ENCODE results near the gene SLC35E2B. TPM values are rescaled to one million over a fixed set of nuclear protein-coding genes. Genes with fewer than 3 reads are reported as not detected.
"Not testable (repeated sequence)": the region's sequence is repeated elsewhere in the genome, so short reads cannot be mapped to it uniquely, and the experiment has no call there.

Gene SLC35E2B
- total RNA-seq, 1 donor from 2014 or later, result 108 TPM

DNA sequence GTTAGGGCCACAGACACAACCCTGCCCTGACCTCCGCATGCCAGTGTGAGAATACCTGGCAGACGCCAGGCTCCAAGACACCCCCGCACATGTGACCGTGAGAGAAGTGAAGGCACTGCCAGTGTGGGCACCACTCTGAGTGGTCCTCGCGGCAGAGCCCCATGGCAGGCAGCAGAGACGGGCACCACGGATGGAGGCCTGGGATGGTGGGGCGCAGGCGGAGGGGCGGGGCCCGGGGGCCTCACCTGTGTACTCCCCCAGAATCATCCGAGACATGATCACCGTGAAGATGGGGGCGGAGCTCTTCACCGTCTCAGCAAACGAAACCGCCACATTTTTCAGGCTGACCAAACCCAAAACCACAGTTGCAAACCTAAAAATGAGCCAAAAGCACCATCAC is 17.4 kb downstream of the SLC35E2B start:
- not testable (repeated sequence) for DNase-seq (ENCODE audit: low spot score)

DNA sequence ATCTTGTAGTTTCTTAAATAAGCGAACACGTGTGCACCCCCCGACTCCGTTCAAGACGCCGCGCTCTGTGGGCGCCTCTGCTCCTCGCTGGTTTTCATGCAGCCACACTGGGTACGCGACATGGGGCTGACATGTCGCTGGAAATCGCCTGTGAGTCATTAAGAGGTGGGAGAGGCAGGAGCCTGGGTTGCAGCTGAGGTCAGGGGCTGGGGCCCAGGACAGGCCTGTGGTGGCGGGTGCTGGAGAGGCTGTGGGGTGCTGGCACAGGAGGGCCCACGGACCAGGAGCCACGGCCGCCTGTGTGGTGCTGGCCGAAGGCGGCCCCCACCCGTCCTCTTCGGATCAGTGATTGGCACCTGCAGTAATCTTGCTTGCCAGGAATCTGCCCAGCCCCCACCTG is 17.8 kb downstream of the SLC35E2B start:
- DNase-seq (ENCODE audit: low spot score), result not testable (repeated sequence)

DNA sequence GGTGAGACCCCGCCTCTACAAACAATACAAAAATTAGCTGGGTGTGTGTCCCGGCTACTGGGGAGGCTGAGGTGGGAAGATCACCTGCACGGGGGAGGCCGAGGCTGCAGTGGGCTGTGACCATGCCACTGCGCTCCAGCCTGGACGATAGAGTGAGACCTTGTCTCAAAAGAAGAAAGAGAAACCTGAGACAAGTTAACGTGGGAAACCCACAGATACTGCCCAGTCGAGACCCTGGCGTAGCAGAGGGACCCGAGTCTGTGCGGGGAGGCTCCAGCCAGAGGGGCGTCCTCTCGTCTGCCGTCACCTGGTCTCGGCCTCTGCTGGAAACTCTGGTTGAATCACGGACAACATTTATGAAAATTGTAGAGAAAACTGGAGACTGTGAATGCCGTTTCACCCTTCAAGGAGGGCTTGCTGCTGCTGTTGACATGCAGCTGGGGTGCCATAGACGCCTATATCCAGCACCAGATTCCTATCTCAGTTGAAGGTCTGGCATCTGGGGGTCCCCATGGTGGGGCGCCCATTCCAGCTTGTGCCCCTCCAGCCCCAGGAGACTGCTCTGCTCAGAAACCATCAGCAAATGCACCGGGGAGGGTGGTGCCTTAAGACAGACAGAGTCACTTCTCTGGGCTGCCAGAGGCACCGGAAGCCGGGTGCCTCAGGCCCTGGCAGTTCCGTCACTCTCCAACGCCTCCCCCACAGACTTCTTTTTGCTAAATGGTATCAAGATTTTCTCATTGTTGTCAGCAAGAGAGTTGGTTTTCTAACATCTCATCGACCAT is 20.2 kb downstream of the SLC35E2B start:
- DNase-seq (ENCODE audit: low spot score), result no peak

DNA sequence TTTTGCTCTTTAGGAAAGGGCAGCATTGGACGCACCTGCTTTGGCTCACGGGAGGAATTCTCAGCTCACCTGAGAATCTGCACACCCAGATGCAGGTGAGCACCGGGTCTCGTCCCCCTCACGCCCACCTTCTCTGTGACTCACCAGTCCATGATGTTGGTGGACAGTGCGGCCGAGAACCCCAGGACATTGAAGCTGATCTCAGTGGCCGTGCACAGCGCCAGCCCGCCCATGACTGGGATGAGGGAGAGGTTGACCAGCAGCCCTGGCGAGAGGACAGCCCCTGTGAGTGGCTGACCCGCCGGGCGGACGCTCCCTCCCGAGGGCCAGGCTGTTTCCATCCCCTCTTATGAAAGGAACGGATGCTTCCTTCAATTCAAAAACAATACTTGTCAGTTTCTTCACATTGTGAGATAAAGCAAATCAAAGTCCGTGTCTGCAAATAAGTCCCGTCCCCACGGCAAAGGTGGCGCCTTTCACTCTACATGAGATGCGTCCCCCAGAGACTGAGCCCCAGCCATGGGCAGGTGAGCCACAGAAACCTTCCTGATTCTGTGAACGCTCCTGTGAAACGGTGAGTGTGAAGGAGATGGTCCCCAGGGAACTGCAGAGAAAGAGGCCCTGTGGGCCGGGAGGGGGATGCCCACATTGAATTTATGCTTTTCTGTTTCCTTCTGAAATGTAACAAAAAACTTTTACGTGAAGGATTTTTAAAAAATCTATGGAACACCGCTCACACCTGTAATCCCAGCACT is 21.1 kb downstream of the SLC35E2B start:
- DNase-seq (ENCODE audit: low spot score), result no peak

DNA sequence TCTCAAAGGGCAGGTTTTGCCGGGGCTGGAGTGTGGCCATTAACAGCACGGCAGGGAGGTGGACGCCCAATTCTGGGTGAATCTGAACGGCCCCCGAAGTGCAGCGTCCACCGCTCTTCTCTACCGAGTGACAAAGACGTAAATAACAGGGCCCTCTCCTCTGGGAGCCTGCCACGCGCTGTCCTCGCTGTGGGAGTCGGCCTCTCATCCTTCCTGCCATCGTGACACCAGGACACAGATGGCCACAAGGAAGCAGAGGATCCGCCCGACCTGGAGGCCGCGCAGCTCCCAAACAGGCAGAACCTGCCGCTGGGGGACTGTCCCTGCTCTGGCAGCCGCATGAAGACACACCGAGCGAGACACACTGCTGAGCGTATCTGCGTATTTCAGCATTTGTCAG is 21.7 kb downstream of the SLC35E2B start:
- DNase-seq (ENCODE audit: low spot score), result no peak

DNA sequence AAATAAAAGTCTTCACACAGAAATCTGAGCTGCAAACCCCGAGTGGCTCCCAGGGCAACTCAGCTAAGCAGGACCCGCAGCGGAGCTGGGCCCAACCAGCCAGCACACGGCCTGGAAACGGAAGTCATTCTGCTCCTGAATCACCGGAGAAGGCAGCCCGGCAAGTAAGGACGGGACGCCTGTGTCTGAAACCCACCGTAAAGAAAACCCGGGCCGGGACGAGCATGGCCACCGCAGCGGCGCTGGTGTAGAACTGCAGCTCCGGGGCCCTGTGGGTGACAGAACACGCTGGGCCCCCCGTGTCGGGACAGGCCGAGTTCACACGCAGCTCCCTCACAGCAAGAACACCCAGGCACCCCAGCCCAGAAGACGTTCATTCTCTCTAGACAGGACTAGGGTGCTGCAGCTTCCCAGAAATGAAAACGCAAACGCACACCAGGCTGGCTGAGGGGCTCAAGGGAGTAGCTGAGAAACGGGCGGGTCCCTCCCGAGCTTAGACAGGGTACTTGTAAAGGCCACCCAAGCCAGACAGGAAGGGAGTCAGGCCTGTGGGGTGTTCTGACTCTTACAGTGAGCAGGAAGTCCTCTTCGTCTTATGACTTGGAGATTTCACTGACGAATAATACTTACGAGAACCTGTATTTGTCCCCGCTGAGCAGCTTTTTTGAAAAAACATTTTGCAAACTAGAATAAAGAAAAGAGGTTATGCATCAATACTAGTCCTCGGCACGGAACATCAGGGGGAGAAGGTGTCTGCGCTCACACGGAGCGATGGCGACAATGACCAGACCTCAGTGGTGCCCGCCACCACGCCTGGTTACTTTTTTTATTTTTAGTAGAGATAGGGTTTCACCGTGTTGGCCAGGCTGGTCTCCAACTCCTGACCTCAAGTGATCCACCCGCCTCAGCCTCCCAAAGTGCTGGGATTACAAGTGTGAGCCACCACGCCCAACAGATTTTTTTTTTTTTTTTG is 22.8 kb downstream of the SLC35E2B start:
- no peak for DNase-seq (ENCODE audit: low spot score)

DNA sequence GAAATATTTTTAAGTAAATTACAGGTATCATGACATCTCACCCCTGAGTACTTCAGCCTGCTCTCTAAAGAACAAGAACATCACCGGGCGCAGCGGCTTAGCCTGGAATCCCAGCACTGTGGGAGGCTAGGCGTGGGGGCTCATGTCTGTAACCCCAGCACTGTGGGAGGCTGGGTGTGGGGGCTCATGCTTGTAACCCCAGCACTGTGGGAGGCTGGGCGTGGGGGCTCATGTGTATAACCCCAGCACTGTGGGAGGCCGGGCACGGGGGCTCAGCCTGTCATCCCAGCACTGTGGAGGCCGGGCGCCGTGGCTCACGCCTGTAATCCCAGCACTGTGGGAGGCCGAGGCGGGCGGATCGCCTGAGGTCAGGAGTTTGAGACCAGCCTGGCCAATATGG is 26.1 kb downstream of the SLC35E2B start:
- no peak for DNase-seq (ENCODE audit: low spot score)

DNA sequence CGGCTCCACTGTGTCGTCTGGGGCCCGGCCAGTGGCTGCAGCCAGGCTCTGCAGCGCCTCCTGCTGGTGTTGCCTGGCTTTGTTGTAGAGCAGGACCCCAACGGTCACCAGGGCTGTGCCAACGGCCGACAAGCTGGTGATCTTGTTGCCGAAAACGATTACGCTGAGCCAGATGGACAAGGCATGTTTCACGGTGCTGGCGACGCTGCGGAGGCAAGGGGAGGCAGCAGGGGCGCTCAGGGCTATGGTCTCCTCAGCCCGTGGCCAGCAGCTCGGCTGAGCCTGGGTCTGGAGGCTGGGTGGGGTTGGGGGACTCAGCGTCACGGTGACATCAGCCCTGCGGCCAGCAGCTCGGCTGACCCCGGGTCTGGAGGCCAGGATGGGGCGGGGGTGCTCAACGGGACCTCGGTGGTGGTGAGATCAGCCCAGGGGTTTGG is 26.8 kb downstream of the SLC35E2B start:
- DNase-seq (ENCODE audit: low spot score), result no peak

DNA sequence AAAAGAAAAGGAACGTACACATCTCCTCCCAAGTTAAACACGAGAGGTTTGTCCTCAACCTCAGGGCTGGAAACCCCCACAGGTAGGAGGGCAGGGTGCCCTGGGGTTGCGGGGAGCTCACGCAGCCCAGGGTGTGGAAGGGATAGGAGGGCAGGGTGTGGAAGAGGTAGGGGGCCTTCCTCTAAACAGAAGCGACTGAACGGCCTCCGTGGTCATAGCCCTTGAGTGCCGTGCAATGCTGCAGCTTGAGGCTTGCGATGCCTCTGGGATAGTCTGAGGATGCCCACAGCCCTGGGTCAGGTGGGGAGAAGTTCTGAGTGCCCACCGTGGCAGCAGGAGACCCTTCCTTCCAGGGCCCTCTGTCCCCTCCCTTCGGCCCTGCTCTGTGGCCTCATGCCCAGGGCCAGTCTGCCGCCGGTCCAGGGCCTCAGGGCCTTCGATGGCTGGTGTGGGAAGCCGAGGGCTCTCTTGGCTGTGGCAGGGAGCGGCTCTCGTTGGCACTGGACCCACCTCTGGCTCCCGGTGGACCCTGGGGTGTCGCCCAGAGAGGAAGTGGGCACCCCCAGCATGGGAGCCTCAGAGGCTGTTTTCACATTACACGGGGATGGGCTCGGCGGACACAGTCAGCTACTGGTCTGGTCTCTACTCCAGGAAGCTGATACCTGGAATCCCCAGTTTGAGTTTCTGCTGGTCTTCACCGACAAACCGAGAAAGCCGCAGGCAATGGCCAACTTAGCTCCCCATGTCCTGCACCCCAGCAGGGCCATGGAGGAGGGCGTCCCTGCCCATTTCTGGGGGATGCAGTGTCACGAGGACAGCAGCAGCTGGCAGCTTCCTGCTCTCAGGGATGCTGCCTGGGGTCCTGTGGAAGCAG is 27.4 kb downstream of the SLC35E2B start:
- no peak for DNase-seq (ENCODE audit: low spot score)

DNA sequence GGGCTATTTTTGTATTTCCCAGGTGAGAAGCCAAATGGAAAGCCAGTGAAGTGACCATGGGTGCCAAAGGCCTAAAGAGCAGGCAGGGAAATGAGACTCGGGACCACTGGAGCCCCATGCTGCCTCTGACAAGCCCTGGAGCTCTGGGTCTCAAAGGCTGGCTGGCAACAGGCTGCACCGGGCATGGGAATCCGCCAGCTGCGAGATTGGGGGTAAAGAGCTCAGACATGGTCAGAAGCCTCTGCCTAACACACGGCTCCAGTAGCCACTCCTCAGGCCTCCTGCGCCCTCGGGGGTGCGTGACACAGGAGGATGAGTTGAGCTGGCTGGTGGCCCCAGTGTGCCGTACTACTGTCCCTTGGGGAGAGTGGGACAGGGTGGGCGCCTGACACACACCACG is 28.3 kb downstream of the SLC35E2B start:
- DNase-seq (ENCODE audit: low spot score), result not testable (repeated sequence)

DNA sequence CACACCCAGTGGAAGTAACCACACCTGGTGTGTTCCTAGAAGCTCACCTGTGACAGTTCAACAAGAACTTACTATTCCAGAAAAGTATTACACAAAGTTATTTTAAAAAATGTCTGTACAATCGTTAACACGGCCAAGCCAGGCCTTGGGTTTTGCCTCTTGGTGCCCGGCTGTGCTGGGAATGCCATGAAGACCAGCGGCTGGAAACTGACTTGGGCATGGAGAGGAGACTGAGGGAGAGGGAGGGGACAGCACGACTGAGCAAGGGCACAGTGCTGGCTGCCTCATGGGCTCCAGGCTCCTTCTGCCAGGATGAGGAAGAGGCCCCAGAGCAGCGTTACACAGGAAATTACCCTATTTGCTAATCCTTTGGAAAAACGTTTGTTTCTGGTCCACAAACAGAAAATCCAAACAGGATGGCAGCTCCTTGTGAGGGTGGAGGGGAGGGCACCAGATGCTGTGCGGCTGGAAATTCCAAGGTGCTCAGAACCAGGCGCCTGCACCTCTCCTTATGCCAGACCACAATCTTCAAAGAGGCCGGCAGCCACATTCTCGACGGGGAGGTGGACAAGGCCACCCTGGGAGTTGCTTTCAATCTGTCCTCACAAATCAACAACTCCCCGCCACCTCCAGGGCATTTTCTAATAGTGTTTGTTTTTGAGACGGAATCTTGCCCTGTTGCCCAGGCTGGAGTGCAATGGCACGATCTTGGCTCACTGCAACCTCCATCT is 29.6 kb downstream of the SLC35E2B start:
- not testable (repeated sequence) for DNase-seq (ENCODE audit: low spot score)

DNA sequence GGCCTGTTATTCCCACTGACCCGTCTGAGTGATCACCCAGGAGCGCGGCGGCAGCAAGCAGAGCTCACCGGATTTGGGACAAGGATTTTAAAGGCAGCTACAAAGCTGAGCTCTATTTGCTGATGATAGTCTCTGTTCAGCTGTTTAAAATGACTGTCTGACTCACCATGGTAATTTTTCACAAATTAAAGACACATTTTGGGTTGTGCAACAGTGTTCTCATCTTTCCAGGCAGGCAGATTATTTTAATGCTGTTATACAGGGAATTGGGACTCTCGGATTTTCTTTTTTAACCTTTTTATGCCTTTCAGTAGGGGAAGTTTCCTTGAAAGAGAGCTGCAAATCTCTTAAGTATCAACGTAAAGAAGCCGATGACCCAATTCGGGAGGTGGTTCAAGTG is 30.2 kb downstream of the SLC35E2B start:
- DNase-seq (ENCODE audit: low spot score), result not testable (repeated sequence)

DNA sequence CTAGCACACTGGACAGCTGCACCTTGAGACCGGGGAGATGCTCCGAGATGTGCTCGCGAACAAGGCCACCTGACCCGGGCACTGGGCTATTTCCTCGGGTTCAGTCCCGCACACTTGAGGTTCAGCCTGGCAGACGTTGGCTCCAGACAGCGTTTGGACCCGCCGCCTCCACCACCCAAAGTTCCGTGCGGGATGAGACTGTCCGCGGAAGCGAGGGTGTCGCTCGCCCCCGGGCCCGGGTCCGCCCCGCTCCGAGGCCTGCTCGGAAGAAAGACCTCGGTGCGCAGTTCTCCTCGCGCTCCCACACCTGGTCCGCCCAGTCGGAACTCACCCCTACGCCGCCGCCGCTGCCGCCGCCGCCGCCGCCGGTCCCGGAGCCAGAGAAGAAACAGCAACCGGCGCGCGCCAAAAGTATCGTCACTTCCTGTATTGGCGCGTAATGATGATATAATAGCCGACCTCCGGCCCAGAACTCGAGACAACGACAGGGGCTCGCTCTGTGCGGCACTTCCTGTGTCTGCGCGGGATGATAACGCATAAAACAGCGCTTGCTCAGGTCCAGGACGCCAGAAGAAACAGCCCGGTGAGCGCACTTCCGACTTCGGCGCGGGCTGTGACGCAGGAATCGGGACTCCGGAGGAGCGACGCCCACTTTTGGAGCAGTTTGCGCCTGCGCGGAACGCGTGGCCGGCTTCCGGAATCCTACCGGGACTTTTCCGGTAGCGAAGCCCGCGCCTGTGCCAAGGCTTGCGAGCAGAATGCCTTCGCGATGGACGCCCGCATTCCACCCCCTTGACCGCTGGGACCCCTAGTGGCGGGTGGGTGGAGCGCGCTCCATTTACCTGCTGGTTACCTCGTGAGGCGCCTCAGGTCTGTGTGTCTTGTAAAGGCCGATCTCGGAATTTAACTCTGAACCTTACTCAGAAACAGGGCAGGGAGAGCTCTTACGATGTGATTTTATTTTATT is 33.7 kb downstream of the SLC35E2B start, which contains the start of gene CDK11B:
CDK11B (minus strand) TSS at position 422 of the 967 bp plus-strand sequence. CDS start 1,519 bp downstream, outside the sequence.
- peak; percentile 96 for DNase-seq (ENCODE audit: low spot score)

DNA sequence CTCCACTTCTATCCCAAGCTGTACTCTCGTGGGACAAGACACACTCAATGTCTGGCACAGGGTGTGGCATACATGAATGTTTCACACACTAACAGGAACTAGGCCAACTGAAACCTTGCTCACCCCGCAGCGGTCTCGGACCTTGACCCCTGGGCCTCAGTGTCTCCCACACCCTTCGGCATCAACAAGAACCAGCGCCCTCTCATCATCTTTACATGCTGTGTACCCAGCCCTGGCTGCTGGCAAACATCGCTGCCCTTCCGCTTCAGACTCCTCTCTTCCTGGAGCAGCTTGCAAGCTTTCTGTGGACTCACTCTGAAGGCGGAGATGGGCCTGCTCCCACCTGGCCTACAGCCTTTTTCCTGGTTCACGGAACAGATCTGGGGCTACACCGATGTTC is 44.3 kb downstream of the SLC35E2B start:
- not testable (repeated sequence) for DNase-seq (ENCODE audit: low spot score)

DNA sequence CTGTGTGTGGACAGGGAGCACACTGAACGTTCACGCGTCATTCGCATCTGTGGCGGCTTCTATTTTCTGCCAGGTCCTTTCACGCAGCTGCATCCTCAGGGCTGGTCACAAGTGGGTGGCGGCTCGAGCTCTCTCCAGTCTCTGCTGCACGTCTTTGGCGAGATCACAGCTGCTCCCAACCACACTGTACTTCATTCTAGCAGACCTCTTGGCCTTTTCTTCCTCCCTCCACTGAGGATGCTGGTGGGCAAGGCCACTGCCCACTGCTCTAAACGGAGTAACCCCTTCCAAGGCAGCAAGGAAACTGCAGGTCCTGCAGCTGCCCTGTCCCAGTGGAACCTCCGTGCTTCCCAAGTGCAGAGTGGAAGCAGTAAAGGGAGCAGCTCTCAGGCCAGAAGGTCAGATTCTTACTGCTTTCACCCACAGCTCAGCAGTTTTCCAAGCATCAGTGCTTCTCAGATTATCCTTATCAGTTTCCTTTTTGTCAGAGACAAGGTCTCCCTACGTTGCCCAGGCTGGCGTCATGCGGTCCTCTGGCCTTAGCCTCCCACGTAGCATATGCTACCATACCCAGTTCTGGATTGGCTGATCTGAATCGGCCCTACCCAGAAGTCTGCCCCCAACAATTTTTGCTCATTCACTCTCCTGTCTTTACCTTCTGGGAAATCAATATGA is 44.9 kb downstream of the SLC35E2B start:
- DNase-seq (ENCODE audit: low spot score), result not testable (repeated sequence)

DNA sequence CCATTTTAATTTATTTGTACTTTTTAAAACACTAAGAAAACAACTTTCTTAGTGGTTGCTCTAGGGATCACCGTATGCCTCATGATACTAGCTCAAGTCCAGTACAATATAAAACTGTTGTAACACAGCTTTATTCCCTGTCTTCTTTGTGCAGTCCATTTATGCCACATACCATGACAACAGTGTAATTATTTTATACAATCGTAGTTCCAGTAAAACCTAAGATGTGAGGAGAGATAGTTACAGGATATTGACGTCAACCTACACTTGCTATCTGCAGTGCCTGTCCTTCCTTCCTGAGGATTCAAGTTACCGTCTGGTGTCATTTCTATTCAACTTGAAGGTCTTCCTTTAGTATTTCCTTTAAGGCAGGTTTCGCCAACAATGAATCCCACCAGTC is 46.3 kb downstream of the SLC35E2B start:
- DNase-seq (ENCODE audit: low spot score), result not testable (repeated sequence)

DNA sequence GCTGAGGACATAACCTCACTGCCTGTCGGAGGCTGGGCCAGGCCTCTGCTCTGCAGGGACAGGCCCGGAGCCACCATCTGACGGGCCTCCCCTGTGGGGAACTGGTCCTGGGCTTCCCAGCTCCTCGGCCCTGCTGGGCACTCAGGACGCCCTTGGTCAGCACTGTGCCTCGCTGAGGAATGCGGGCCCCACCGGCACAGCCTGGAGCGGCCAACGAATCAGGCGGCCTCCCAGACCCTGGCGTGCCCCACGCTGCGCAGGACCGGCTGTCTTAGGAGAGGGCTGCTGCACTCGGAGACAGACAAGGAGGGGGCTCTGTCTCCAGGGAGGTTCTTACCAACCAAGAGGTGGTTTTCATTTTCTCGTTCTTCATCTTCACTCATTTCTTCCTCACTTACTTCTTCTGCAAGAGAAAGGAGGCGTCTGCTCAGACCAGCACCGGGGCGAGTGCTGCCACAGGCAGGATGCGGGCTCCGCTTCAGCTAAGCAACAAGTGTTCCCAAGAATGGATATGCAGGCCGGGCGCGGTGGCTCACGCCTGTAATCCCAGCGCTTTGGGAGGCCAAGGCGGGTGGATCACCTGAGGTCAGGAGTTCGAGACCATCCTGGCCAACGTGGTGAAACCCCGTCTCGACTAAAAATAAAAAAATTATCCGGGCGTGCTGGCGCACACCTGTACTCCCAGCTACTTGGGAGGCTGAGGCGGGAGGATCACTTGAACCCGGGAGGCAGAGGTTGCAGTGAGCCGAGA is 51.7 kb downstream of the SLC35E2B start:
- DNase-seq (ENCODE audit: low spot score), result not testable (repeated sequence)
